VCaP (cell line): ENCODE results near the gene BRINP3.

Experiments
- H3K27ac ChIP-seq: fragments of 450-650 bp; 2 replicates; pipeline ENCODE4 v1.5.1; 2017
- CTCF ChIP-seq: fragments of 450-650 bp; conservative IDR thresholded peaks from 2 replicates; pipeline ENCODE4 v1.5.1; 2017; ENCODE audit warnings: mild to moderate bottlenecking, moderate library complexity

The BRINP3 gene

GRCh38 chr1:190373705-190374336 lies 103.8 kb downstream of the BRINP3 start:
- H3K27ac ChIP-seq, result no peak overlapping the region
- peak; percentile 54; the same call in 1 of the 2 replicates for TF ChIP-seq CTCF

GRCh38 chr1:190367200-190367599 lies 110.5 kb downstream of the BRINP3 start:
- H3K27ac ChIP-seq, result no peak overlapping the region
- TF ChIP-seq CTCF, result no peak

- no peak for TF ChIP-seq CTCF
- H3K27ac ChIP-seq, result no peak overlapping the region
Observed at GRCh38 chr1:190365283-190365682, 112.4 kb downstream of the BRINP3 start.

DNA sequence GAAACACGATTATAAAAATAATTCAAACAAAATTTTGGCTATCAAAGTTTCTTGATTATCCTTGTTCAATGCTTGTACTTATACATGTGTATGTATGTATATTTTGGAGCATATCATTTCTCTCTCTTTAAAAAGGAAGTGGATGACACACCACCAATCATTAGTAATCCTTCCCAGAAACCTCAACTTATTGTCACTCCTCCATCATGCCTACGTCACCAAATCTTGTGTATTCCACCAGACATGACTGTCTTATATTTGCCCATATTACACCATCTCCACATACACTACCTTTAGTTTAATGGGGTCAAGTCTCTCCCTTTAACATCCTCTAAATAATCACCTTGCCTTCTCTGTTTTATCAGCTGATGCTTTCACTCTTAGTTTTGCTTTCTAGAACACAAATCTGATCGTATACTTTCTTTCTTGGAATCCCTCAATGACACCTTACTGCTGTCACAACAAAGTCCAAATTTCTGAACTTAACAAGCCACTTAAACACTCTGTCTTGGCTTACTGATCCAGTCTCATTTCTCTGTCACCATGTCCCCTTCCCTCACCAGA lies 124.0 kb downstream of the BRINP3 start:
- H3K27ac ChIP-seq, result no peak overlapping the region
- no peak for TF ChIP-seq CTCF

DNA sequence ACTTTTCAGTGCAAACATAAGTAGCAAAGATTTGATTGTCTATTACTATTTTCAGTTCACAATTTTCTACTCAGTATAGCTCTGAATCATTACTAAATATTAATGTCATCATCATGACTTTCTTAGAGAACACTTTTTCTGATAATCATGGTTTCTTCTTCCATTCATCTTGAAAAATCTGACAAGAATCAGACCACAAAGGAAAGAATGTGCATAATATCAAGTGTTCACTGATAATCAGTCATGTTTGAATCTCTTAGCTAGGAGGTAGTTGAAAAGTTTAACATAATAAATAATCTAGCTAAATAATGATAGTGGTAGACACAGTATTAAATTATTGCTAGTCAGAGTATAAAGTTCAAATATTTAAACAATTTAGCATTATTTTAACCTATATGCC lies 133.2 kb downstream of the BRINP3 start:
- no peak overlapping the region for H3K27ac ChIP-seq
- TF ChIP-seq CTCF, result no peak

DNA sequence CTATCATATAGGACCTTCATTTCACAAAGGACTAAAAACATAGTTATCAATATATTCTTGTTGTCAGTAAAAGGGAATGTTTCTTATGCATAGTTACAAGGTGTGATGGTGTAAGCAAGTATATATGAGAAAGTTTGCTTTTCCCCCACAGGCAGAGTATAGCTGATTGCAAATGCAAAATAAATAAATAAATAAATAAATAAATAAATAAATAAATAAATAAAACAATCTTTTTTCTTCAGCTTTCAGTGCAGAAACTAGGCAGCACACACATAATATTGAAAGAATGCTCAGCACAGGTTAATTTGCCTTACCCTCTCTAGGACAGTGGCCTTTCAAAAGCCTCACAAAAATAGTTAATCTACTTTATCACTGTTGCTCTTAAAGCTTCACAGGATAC lies 138.8 kb downstream of the BRINP3 start:
- H3K27ac ChIP-seq, result no peak overlapping the region
- TF ChIP-seq CTCF, result no peak

DNA sequence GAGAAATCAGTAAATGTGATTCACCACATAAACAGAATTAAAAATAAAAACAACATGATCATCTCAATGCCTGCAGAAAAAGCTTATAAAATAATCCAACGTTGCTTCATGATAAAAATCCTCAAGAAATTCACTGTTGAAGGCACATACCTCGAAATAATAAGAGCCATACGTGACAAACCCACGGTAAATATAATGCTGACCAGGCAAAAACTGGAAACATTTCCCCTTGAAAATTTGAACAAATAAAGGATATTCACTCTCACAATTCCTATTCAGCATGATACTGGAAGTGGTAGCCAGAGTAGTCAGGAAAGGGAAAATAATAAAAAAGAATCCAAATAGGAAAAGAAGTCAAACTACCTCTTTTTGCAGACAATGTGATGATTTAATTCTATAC lies 148.8 kb downstream of the BRINP3 start:
- no peak overlapping the region for H3K27ac ChIP-seq
- no peak for TF ChIP-seq CTCF
